Gastrocnemius medialis (tissue), 4 donors: ENCODE data around the gene ANO10.
"Not testable (repeated sequence)": the region's sequence is repeated elsewhere in the genome, so short reads cannot be mapped to it uniquely, and the experiment has no call there.

ENCODE experiments used
- POLR2A ChIP-seq, 2 donors: fragments of 450-650 bp; IDR thresholded peaks; one replicate each; pipeline ENCODE4 v1.6.1; 2017; ENCODE audit warnings: antibody characterized with exemption in 2 of 2, mild to moderate bottlenecking in 2 of 2, moderate library complexity in 2 of 2
- TF ChIP-seq, protein P1 (sequence below), 5 experiments: fragments of 450-650 bp in 3 of 5; fragments of 200-600 bp in 2 of 5; sonication (generic) in 2 of 5; IDR thresholded peaks in 4 of 5; conservative IDR thresholded peaks in 1 of 5; 1 replicate in 4 of 5; 2 replicates in 1 of 5; pipeline ENCODE4 v1.5.1; 2016 to 2019; ENCODE audit warnings: antibody characterized with exemption in 5 of 5, mild to moderate bottlenecking in 3 of 5, moderate library complexity in 3 of 5

DNA sequence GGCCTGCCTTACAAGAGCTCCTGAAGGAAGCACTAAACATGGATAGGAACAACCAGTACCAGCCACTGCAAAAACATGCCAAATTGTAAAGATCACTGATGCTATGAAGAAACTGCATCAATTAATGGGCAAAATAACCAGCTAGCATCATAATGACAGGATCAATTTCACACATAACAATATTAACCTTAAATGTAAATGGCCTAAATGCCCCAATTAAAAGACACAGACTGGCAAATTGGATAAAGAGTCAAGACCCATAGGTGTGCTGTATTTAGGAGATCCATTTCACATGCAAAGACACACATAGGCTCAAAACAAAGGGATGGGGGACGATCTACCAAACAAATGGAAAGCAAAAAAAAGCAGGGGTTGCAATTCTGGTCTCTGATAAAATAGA lies 39.6 kb upstream of the ANO10 start:
- TF ChIP-seq, protein P1, sequence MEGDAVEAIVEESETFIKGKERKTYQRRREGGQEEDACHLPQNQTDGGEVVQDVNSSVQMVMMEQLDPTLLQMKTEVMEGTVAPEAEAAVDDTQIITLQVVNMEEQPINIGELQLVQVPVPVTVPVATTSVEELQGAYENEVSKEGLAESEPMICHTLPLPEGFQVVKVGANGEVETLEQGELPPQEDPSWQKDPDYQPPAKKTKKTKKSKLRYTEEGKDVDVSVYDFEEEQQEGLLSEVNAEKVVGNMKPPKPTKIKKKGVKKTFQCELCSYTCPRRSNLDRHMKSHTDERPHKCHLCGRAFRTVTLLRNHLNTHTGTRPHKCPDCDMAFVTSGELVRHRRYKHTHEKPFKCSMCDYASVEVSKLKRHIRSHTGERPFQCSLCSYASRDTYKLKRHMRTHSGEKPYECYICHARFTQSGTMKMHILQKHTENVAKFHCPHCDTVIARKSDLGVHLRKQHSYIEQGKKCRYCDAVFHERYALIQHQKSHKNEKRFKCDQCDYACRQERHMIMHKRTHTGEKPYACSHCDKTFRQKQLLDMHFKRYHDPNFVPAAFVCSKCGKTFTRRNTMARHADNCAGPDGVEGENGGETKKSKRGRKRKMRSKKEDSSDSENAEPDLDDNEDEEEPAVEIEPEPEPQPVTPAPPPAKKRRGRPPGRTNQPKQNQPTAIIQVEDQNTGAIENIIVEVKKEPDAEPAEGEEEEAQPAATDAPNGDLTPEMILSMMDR (IDR thresholded peaks at IDR 0.05 in 4 of 5, conservative IDR thresholded peaks at IDR 0.05 in 1 of 5): not testable (repeated sequence)
- TF ChIP-seq POLR2A (IDR thresholded peaks at IDR 0.05): not testable (repeated sequence)
